OCI-LY1 (cell line): ENCODE results near the gene PLD2.

Source experiments
- H2AFZ ChIP-seq: fragments of 200-600 bp; sonication (generic), shearing (Covaris generic); 2 replicates; pipeline ENCODE4 v1.6.0; 2014; ENCODE audit warnings: antibody characterized with exemption, mild to moderate bottlenecking, low read length
- H3F3A ChIP-seq: fragments of 200-600 bp; sonication (generic), shearing (Covaris generic); 2 replicates; pipeline ENCODE4 v1.6.0; 2014; ENCODE audit warnings: mild to moderate bottlenecking, antibody characterized with exemption, low read length, moderate library complexity; ENCODE audit not compliant: insufficient read depth
- H3K27ac ChIP-seq: fragments of 200-600 bp; sonication (generic); 2 replicates; pipeline ENCODE4 v1.5.1; 2014; ENCODE audit warnings: low read length, mixed run types, mild to moderate bottlenecking, low read depth; ENCODE audit not compliant: poor library complexity, severe bottlenecking
- H3K27me3 ChIP-seq: fragments of 200-600 bp; sonication (generic); 2 replicates; pipeline ENCODE4 v1.6.0; 2014; ENCODE audit warnings: antibody characterized with exemption, mild to moderate bottlenecking, low read length, moderate library complexity; ENCODE audit not compliant: insufficient read depth
- H3K36me3 ChIP-seq: fragments of 200-600 bp; sonication (generic); 2 replicates; pipeline ENCODE4 v1.6.1; 2014; ENCODE audit warnings: mild to moderate bottlenecking, antibody characterized with exemption, low read length, moderate library complexity, mixed read lengths; ENCODE audit not compliant: insufficient read depth
- H3K4me1 ChIP-seq: fragments of 200-600 bp; sonication (generic); 2 replicates; pipeline ENCODE4 v1.5.1; 2014; ENCODE audit warnings: mild to moderate bottlenecking, low read length, moderate library complexity; ENCODE audit not compliant: insufficient read depth, severe bottlenecking
- H3K4me2 ChIP-seq: fragments of 200-600 bp; sonication (generic), shearing (Covaris generic); 2 replicates; pipeline ENCODE4 v1.6.1; 2014; ENCODE audit warnings: low read length
- H3K4me3 ChIP-seq: fragments of 200-600 bp; sonication (generic); 2 replicates; pipeline ENCODE4 v1.5.1; 2014; ENCODE audit warnings: low read length, low read depth, mild to moderate bottlenecking, mixed read lengths; ENCODE audit not compliant: poor library complexity, severe bottlenecking
- H3K79me2 ChIP-seq: fragments of 200-600 bp; shearing (Covaris generic); 2 replicates; pipeline ENCODE4 v1.6.1; 2016; ENCODE audit warnings: mixed run types, low read length, mixed read lengths; ENCODE audit not compliant: insufficient read depth
- H3K9ac ChIP-seq: fragments of 200-600 bp; sonication (generic), shearing (Covaris generic); 2 replicates; pipeline ENCODE4 v1.6.1; 2014; ENCODE audit warnings: mild to moderate bottlenecking, low read length, mixed read lengths
- H3K9me2 ChIP-seq: fragments of 200-600 bp; sonication (generic), shearing (Covaris generic); 2 replicates; pipeline ENCODE4 v1.6.1; 2014; ENCODE audit warnings: low read depth, mild to moderate bottlenecking, low read length, mixed read lengths
- H3K9me3 ChIP-seq: fragments of 200-600 bp; shearing (Covaris generic); 2 replicates; pipeline ENCODE4 v1.6.1; 2014; ENCODE audit warnings: low read length, mixed read lengths
- H4K20me1 ChIP-seq: fragments of 200-600 bp; sonication (generic), shearing (Covaris generic); 2 replicates; pipeline ENCODE4 v1.6.0; 2016; ENCODE audit warnings: mild to moderate bottlenecking, low read length; ENCODE audit not compliant: insufficient read depth
- CTCF ChIP-seq: fragments of 200-600 bp; sonication (generic), shearing (Covaris generic); IDR thresholded peaks from 2 replicates; pipeline ENCODE4 v1.5.1; 2017; ENCODE audit warnings: mild to moderate bottlenecking, antibody characterized with exemption, low read length, moderate library complexity, mixed read lengths
- EZH2 ChIP-seq: fragments of 200-600 bp; sonication (generic), shearing (Covaris generic); IDR thresholded peaks from 2 replicates; pipeline ENCODE4 v1.8.0; 2017; ENCODE audit warnings: borderline replicate concordance, mixed run types, mild to moderate bottlenecking, antibody characterized with exemption, low read length, moderate library complexity, mixed read lengths

The PLD2 gene

DNA sequence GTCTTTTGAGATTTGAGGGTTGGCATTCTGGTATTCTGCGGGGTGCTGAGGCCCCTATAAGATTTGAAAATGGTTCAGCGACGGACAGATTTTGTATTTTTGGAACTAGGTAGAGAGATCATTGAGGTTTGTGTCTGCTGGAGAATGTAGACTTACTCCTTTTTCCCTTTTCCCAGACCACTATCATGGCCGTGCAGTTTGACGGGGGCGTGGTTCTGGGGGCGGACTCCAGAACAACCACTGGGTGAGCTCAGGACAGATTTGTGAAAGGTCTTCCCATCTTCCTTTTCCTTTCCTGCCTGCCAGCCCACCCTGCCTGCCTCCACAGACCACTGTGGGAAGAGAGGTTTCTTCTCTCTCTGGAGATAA, 10.4 kb upstream of the PLD2 start:
- Histone ChIP-seq H4K20me1 (no peaks in the 10 kb centered on the region), H3K36me3 (peaks cover 17% of the 10 kb centered on the region), H3K4me2 (peak overlapping the region; percentile 88), H3K79me2 (peaks cover 4% of the 10 kb centered on the region; the same call in 1 of the 2 replicates), H3K4me1 (peaks cover 14% of the 10 kb centered on the region), H3K9me3 (no peaks in the 10 kb centered on the region), H3K27ac (peak overlapping the region; percentile 66), H3F3A (no peaks in the 10 kb centered on the region), H3K9me2 (no peaks in the 10 kb centered on the region), H3K9ac (peak overlapping the region; percentile 100), H3K27me3 (no peaks in the 10 kb centered on the region), H2AFZ (no peak overlapping the region; the same call in 1 of the 2 replicates), H3K4me3 (peak overlapping the region; percentile 100)
- TF ChIP-seq CTCF (no peak), EZH2 (no peak)

- H3K4me3 ChIP-seq: no peak overlapping the region
- H3K27me3 ChIP-seq: no peaks in the 10 kb centered on the region
- H3K36me3 ChIP-seq: peaks cover 17% of the 10 kb centered on the region
- H3K4me2 ChIP-seq: no peak overlapping the region
- no peak overlapping the region for H3K27ac ChIP-seq
- H2AFZ ChIP-seq: no peak overlapping the region
- H4K20me1 ChIP-seq: no peaks in the 10 kb centered on the region
- peaks cover 4% of the 10 kb centered on the region; the same call in 1 of the 2 replicates for H3K79me2 ChIP-seq
- no peaks in the 10 kb centered on the region for H3K9me2 ChIP-seq
- H3K9me3 ChIP-seq: no peaks in the 10 kb centered on the region
- peaks cover 11% of the 10 kb centered on the region for H3K4me1 ChIP-seq
- H3F3A ChIP-seq: no peaks in the 10 kb centered on the region
- H3K9ac ChIP-seq: no peak overlapping the region
- TF ChIP-seq EZH2: no peak
- no peak for TF ChIP-seq CTCF
Measured at GRCh38 chr17:4800462-4801196, 6.3 kb upstream of the PLD2 start.

DNA sequence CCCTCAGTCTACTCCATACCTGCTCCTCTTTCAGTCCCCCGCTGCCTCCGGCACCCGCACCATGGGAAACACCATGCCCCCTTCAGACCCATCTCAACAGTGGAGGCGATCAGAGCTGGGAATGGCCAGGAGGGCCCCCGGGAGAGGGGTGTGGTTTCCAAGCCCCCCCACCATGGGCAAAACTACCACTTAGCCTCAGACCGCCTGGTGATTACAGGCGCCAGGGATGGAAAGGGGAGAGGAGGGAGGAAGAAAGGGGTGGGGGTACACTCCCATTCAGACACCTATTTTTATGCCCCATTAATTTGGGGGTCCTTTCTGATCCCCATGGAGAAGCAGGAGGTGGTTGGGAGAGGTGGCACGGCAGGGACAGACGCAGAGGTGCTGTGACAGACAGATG, 4.7 kb upstream of the PLD2 start, which contains the start of gene C17orf114:
TSS of gene C17orf114 (minus strand) at position 101 of the 400 bp plus-strand sequence.
- Histone ChIP-seq H3K4me3 (no peak within 1 kb of the TSS), H3K9me3 (no peaks in the 10 kb centered on the region), H3K9ac (no peak within 1 kb of the TSS), H4K20me1 (no peaks in the 10 kb centered on the region), H3F3A (no peaks in the 10 kb centered on the region), H3K36me3 (peaks cover 17% of the 10 kb centered on the region), H3K4me2 (no peak within 1 kb of the TSS), H3K79me2 (no peaks in the 10 kb centered on the region), H3K27me3 (no peaks in the 10 kb centered on the region), H2AFZ (no peak within 1 kb of the TSS), H3K27ac (no peak within 1 kb of the TSS), H3K9me2 (no peaks in the 10 kb centered on the region), H3K4me1 (peaks cover 8% of the 10 kb centered on the region)
- no peak for TF ChIP-seq CTCF
- no peak for TF ChIP-seq EZH2
